GM18909 (cell line): Measurements from ENCODE around the gene TBCK.

Experiments
- ATAC-seq: cut with Tn5 transposase; IDR thresholded peaks from one replicate; pipeline ENCODE4 v1.9.1; 2021; ENCODE audit warnings: mild to moderate bottlenecking; ENCODE audit not compliant: unreplicated experiment, poor library complexity

Gene TBCK

GRCh38 chr4:106011387-106011786 lies 304.6 kb downstream of the TBCK start:
- ATAC-seq = no peak

GRCh38 chr4:106010761-106011160 lies 305.2 kb downstream of the TBCK start:
- no peak for ATAC-seq

GRCh38 chr4:106002994-106003393 lies 313.0 kb downstream of the TBCK start:
- no peak for ATAC-seq

DNA sequence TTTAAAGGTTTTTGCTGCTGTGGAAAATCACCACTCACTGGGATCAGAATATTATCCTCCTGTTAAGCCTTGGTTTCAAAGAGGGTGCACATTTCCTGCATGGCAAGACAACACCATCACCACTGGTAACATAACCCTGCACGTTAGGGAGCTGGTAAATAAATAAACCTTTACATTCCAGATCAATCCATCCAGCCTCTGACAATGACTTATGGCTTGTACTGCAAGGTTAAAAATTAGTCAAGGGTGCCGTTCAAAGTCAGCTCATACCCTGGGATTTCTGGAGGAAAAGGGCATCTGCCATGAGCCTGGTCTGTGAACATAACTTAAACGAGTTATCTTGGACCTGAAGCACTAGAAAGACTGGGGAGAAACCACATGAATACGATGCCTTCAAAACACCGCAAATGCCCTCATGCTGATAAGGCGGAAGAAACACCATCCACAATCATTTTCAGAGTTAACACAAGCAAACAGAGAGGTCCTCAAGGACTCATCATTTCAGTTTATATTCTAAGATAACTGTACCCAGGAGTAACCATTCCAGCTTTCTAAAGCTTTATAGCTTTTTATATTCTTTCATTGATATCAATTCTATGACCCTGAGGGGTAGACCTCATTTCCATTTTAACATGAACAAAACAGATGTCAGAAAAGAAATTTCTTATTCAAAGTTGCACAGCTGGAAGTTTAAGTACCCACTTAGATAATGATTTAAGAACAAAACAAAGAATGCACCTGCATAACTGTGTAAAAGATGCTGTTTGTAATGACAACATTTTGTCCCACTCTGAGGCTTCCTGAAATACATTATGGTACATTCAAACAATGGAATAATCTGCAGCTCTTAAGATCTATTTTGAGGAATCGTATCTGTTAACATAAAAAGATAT lies 317.6 kb downstream of the TBCK start:
- no peak for ATAC-seq

DNA sequence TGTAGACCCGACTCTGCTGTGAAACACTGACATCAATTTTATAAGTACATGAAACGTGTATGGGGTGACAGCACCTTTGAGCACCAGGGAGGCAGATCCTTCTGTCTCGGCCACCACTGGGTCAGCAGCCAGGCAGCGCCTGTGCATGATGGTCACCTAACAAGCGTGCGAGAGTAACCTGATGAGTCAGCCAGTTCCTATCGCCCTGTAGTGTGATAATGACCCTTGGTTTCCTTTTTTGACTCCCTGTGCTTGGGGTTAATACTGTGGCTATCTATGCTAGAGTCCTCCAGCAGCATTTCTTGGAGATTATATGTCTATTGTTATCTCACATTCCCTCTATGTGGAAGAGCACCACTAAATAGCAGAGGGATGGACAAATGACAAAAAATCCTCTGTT lies 319.2 kb downstream of the TBCK start:
- ATAC-seq = no peak

DNA sequence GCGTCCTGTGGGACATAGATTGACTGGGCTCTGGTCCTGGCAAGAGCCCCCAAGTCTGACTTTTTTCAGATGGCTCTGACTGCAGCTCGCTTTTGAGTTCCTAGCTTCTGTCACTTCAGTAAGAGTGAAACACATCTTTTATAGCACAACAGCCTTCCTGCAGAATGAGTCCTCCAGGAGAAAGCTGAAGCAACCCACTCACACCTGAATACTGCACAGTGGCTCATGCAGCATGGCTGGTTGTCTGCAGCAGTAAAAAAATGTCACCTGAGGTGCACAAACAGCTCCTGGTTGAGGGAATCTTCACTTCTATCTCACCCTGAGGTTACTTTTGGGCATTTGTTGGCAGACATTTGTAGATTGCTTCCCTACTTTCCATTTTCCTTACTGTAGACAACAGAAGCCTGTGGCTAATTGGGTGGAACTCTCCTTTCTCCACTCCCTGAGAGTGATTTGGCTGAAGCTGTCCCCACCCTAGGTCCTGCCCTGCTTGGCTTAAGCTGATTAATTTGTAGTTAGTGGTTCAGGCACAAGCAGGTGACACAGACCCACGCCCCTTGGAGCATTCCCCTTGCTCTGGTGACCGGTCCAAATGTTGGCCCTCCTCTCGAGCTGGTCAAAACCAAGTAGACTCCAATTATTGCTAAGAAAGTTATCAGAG lies 321.0 kb downstream of the TBCK start:
- ATAC-seq = no peak

- no peak for ATAC-seq
Observed at GRCh38 chr4:105994061-105994460, 321.9 kb downstream of the TBCK start.

- no peak for ATAC-seq
Observed at GRCh38 chr4:105992641-105993305, 323.2 kb downstream of the TBCK start.

DNA sequence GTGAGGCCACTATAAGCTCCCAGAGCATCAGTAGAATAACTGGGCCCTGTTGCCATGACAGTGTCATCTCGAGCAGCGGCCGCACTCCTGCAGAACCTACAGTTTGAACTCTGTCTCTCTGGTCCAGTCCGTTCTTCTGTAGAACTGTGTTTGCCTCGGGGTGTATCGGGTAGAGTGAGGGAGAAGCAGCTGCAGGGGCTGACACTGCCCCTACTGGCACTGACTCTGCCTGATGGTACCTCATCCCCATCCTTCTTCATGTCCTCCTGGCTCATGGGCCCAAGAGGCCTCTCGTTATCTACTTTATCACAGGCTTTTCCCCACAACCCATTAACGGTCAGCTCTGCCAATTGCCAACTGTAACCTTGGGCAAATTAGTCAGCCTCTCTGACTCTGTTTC lies 324.3 kb downstream of the TBCK start:
- no peak for ATAC-seq
